8988T (cell line): ENCODE data around the gene TSPYL2.
A peak's percentile ranks its signal among the peaks of the same experiment; 100 is the strongest.

ENCODE experiments used
- DNase-seq: peaks from one replicate; pipeline ENCODE4 v3.0.0; 2011

The TSPYL2 gene

DNA sequence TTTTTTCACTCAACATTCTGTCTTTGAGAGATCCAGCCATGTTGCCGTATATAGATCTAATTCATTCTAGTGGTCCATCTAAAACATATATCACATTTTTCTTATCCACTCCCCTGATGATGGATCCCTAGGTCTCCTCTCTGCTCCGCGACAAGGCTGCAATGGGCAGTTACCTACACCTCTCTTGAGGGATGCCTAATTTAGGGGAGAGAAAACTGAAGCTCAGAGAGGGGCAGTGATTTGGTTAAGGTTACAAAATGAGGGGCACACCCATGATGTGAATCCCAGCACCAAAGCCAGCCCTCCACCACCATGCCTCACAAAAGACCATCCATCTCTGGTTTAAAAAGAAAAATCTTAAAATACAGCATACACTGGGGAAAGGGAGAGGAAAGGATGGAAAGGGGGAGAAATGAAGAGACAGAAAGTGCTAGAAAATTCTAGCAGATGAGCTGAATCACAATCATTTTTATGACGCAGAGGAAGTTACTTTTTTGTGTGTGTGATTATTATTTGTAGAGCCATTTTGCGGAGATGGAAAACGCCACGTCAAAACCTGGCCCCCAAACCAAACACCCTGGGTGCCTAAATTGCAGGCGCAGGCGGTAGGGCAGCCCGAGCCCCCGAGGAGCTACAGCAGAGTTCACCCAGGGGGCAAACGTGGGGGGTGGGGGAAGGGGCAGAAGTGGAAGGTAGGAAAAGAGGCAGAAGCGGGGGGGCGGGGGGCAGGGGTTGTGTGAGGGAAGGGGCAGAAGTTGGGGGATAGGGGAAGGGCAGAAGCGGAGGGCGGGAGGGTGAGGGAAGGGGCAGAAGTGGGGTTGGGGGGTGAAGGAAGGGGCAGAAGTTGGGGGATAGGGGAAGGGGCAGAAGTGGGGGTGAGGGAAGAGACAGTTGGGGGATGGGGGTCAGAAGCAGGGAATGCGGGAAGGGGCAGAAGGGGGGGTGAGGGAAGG is 1.3 kb upstream of the TSPYL2 start:
- DNase-seq, result no peak

DNA sequence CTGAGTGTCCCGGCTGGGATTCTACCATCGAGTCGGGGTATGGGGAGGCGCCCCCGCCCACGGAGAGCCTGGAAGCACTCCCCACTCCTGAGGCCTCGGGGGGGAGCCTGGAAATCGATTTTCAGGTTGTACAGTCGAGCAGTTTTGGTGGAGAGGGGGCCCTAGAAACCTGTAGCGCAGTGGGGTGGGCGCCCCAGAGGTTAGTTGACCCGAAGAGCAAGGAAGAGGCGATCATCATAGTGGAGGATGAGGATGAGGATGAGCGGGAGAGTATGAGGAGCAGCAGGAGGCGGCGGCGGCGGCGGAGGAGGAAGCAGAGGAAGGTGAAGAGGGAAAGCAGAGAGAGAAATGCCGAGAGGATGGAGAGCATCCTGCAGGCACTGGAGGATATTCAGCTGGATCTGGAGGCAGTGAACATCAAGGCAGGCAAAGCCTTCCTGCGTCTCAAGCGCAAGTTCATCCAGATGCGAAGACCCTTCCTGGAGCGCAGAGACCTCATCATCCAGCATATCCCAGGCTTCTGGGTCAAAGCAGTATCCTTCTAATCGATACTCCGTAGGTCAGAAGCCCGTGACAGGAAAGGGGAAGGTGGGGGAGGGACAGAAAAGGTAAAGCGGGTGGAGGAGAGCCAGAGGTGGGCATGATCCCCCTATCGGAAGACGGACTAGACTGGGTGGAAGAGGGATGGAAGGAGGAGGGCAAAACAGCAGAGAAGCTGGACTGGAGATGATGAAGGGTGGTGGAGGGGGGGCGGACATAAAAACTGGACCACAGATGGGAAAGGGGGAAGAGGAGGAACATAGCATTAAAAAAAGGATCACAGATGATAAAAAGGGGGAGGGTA is 828 bp downstream of the TSPYL2 start:
- no peak for DNase-seq

DNA sequence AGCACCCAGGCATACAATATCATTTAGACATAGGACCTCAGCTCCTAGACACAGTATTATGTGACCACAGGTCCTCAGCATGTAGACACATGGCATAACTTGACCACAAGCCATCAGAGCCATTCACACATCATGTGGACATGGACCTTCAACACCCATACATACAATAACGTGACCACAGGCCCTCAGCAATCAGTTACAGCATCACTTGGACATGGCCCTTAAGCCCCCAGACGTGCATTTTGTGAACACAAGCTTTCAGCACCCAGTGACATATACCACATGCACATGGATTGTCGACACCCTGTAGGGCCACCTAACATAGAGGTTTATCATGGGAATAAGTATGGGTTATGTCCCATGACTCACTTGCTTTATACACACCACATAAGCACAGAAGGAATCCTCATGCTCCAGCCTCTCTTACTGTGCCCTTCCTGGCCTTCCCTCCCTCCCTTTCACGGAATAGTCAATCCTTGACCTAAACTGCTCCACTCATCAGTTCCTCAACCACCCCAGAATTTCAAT is 1.9 kb downstream of the TSPYL2 start:
- DNase-seq, result no peak

DNA sequence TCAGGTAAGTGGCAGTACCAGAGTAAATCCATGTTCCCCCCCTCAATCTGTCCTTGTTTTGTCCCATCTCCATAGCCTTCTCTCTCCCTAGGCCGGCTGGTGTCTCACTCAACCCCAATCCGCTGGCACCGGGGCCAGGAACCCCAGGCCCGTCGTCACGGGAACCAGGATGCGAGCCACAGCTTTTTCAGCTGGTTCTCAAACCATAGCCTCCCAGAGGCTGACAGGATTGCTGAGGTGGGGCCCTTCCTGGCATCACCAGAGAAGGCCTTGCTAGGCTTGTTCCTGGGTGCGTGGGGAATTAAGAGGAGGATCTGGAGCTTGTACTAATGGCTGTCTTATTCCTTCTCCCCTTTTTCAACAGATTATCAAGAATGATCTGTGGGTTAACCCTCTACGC is 2.7 kb downstream of the TSPYL2 start:
- no peak for DNase-seq

DNA sequence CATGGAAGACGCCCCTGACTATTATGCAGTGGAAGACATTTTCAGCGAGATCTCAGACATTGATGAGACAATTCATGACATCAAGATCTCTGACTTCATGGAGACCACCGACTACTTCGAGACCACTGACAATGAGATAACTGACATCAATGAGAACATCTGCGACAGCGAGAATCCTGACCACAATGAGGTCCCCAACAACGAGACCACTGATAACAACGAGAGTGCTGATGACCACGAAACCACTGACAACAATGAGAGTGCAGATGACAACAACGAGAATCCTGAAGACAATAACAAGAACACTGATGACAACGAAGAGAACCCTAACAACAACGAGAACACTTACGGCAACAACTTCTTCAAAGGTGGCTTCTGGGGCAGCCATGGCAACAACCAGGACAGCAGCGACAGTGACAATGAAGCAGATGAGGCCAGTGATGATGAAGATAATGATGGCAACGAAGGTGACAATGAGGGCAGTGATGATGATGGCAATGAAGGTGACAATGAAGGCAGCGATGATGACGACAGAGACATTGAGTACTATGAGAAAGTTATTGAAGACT is 3.6 kb downstream of the TSPYL2 start:
- no peak for DNase-seq

DNA sequence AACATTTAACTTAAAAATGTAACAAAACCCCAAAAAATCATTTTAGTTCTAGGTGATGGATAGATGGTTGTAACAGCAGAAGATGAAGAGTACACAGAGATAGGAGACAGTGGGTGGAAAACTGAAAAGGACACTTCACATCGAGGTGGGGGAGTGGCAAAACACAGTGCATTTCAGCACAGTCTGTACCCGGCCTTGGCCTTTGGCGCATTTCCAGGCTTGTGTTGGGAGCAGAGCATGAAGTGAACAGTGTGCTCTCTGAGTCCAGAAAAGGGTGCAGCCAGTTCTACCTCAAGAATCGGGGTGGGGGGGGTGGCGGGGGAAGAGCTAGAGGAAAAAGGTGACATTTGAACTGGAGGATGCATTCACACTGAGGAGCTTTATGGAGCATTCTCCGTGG is 4.3 kb downstream of the TSPYL2 start:
- DNase-seq, result no peak

DNA sequence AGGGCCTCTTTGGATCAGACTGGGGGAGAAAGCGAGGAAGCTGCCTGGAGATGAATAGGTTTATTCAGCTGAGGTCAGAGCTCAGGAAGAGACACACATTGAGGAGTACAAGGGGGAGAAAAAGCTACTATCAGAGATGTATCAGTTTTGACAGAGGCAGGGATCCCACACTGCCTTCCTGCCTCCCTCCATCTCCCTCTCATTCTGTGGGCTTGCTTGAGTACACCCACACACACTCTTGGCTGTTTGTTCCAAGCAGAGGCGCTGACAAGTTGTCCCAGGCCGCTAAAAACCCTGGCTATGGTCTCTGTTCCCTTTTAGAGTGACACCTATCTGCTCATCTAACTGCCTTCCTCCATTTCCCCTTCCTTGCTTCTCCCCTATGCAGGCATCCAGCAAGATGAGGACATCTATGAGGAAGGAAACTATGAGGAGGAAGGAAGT is 5.2 kb downstream of the TSPYL2 start:
- DNase-seq, result no peak

DNA sequence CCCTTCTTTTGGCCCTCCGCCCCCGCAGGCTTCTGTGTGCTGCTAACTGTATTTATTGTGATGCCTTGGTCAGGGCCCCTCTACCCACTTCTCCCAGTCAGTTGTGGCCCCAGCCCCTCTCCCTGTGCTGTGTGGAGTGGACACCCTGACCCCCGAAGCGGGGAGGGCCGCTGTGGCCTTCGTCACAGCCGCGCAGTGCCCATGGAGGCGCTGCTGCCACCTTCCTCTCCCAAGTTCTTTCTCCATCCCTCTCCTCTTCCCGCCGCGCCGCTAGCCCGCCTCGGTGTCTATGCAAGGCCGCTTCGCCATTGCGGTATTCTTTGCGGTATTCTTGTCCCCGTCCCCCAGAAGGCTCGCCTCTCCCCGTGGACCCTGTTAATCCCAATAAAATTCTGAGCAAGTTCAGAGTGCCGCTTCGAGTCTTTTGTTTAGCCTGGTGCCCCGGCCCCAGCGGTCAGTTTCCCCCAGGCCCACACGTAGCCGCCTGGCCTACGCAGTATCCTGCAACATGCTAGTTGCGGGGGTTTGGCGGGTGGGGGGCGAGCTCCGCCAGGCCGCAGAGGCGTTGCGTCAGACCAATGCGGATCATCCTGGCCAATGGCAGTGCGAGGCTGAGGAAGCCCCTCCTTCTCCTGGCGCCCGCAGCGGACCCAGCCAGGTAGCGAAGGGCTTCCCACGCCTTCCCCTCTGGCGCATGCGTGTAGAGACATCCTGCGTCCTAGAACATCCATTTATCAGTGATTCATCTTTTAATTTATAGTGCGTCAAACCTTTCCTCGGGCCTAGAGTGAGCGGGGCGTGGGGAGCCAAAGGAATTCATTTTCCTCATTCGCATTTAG is 6.2 kb downstream of the TSPYL2 start:
- DNase-seq, result peak; percentile 65

DNA sequence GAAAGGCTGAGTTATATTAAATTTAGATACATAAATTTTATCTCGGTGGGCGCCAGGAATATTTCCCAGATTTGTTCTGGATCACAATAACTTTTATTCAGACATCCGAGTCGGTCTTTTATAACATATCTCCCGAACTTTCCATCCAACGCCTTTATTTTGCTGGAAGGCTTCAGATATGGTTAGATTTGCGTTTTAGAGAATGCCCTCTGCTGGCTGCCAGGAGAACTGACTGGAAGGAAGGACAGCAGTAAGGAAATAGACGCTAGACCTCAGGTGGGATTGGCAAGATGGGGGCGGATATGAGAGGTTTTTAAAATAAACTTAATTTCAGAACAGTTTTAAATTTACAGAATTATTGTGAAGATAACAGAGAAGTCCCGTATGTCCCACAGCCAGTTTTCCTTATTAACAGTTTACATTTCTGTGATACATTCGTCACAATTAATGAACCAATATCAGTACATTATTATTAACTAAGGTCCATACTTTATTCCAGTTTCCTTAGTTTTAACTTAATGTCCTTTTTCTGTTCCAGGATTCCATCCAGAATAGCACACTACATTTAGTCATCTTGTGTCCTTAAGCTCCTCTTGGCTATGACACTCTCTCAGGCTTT is 7.2 kb downstream of the TSPYL2 start:
- peak; percentile 56 for DNase-seq

DNA sequence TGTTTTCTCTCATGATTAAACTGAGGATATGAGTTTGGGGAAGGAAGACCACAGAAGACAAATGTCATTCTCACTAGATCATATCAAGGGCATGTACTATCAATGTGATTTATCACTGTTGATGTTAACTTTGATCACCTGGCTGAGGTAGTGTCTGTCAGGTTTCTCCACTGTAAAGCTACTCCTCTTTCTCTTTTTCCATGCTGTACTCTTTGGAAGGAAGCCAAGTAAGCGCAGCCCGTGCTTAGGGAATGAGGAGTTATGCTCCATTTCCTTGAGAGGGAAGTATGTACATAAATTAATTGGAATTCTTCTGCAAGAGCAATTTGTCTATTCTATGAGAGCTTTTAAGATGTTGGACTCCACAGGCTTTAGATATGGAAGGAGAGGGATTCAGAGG is 7.8 kb downstream of the TSPYL2 start:
- DNase-seq, result no peak

DNA sequence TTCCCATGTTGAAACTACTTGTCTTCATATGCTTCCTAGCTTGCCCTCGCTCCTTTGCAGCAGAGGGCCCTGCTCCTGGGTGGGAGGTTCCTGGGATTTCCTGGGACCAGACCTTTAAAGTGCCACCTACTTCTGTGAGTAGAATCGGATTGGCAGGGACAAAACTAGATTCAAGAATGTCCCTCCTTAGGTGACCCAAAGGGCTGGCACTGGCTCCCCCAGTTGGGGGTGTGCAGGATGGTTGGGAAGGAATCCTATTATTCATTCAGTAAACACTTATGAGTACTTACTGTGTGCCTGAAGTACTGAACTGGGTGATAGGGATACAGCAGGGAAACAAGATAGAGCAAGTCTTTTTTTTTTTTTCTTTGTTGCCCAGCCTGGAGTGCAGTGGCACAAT is 9.2 kb downstream of the TSPYL2 start:
- DNase-seq, result no peak

DNA sequence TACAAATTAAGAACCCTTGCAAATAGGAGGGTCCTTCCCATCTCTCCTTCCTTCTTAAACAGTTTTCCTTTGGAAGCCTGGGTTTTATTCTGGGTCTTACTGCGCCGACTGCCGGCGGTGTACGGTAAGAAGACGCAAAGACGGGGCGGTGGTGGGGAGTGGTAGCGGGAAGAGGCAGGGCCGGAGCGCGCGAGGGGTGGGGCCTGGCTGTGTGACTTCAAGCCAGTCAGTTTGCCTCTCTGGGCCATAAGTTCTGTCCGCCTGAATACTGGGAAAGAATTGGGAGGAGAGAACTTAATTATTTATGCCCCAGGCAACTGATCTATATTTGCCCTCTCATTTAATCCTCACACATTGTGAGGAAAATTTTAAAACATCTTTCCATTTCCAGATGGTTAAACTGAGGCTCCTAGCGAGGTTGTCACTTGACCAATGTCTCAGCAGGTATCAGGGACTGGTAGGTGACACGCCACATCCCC is 11.0 kb downstream of the TSPYL2 start:
- peak; percentile 59 for DNase-seq

DNA sequence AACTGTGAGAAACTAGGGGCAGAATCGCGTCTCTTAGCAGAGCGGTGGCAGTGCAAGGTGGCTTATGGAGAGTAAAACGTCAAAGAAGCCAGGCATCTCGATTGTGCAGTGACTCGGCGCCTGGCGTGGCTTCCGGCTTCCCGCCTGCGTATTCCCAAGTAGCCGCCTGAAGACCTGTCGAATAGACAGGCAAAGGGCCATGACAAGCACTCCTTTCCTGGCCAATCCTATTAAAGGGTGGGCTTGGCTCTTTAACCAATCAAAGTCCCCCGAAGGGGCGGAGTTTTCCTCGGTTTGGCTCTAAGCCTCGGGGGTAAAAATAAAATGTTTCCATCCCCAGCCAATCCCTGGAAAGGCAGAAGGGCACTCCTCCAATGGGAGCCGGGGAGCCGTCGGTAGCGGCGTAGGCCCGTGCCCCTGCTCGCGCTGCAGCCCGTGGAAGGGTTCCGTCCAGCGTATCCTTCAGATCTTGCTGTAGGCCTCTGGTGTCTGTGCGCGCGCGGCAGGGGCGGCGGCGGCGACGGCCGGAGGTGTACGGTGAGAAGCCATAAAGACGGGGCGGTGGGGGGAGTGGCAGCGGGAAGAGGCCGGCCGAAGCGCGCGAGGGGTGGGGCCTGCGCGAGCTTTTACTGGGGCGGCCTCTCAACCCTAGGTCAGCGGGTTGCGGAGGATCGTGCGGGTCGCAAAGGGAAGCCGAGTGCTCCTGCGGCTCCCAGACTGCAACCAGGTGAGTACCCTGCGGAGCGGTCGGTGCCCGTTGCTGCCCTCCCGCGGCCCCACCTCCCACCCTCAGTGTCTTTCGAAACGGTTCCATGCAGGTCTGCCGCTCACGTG is 11.8 kb downstream of the TSPYL2 start, which contains the start of gene KANTR:
Gene KANTR, plus strand, starts transcription at position 395 of the 834 bp plus-strand sequence. CDS start 30,131 bp downstream, outside the sequence.
- peak; percentile 68 for DNase-seq

DNA sequence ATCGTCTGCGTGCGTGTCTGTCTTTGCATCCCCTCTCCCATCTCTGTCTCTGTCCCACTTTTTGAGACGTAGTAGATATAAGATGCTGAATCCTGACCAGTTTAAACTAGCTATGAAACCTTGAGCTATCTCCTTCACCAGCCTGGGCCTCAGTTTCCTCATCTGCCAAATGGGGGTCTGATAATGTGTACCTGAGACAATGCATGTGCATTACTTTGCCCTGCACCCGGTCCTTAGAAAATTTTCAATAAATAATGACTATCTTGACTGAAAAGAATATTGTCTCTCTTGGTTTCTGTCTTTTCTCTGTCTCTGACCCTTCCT is 12.4 kb downstream of the TSPYL2 start:
- no peak for DNase-seq

DNA sequence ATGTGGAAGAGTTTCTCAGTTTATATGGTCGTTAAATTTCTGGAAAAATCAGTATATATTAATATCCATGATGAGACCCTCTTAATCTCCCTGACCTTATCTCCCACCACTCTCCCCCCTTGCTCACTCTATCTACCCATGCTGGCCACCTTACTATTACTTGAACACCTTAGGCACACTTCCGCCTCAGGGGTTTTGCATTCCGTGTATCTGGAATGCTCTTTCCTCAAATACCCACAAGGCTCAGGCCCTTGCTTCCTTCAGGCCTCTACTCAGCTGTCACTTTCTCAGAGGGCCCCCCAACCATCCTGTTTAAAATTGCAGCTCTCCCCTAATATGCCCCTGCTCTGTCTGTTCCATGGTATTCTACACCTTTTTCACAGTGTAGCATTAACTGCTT is 13.6 kb downstream of the TSPYL2 start:
- DNase-seq, result no peak

DNA sequence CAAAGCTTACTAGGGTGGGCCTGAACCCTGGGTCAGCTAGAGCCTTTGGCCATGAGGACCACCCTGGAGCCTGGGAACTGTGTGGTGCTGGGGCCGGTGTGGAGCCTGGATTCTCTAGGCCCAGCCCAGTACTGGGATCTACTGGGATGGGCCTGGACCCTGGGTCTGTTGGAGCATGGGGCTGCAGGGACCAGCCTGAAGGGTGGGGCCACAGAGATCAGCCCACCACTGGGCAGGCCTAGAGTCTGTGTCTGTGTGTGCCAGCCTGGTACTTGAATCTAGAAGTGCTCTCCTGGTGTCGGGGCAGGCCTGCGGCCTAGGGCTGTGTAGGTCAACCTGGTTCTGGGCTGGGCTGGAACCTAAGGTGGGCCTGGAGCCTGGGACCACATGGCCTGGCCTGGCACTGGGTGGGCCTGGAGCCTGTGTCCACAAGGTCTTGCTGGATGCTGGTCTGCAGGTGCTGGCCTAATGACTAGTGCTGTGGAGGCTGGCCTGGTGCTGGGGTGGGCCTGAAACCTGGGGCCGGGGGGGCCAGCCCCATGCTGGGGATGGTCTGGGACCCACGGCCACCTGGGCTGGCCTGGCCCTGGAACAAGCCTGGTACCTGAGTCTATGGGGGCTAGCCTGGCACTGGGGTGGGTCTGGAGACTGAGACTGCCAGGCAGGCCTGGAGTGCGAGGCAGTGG is 32.8 kb downstream of the TSPYL2 start:
- DNase-seq, result no peak

DNA sequence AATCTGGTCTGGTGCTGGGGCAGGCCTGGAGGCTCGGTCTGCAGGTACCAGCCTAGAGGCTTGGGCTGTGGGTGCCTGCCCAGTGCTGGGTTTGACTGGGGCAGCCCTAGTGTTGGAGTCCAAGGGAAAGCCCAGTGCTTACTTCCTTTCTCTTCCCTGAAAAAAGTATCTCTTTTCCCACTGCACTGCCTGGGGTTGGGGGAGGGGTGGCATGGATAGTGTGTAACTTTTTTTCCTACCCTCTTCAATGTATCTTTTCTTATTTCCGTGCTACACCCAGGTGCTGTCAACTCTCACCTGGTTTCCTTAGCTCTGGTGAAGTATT is 33.3 kb downstream of the TSPYL2 start:
- DNase-seq, result no peak

DNA sequence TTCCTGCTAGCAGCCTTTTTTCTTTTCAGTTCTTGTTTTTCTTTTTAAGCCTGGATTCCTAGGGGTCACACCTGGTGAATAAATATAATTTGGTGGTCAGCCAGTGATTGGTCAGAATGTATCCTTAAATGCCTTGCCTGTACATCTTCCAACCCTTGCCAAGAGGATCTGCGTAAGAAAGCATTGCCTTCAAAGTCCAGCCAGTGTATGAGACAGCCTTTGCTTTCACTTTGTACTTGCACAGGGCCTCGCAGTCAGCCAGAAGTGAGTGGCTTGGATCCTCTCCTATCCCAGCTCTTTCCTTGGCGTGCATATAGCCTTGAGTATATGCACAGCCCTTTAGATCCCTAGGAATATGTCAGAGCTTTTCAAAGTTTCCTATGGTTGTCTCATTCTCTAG is 33.9 kb downstream of the TSPYL2 start:
- DNase-seq, result no peak

DNA sequence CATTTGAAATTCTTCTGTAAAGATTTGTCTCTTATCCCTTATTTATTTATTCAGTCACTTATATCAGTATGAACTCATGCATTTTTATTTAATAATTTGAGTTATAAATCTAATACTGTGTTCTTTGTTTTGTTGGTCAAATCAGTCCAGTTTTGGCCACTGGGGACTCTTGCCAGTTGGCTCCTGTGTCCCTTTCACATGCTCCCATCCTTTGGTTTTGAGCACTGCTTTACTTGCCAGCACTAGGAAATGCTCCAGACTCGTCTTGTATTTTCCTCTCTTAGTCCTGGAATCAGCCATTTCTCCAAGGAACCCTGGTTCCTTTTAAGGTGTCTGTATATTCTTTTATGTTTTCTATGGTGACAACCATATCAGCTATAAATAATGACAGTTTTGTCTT is 39.8 kb downstream of the TSPYL2 start:
- DNase-seq, result no peak

DNA sequence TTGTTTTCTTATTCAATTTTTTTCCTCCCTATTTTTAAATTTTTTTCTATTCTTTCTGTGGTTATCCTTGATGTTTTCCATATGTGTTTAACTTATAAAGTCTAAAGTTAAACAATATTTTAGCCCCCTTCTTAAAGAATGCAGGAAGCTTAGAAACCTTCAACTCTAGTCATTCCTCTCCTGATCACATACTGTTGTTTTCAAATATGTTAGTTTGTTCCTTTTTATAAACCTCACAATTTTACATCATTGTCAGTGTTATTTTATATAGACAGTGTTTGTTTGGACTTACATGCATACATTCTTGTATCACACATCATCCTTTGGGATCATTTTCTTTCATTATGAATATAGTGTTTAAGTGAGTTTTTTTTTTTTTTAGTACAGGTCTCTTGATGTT is 43.3 kb downstream of the TSPYL2 start:
- no peak for DNase-seq
